ENCODE data around the gene NETO1. TPM values are rescaled to one million over a fixed set of nuclear protein-coding genes. Genes with fewer than 3 reads are reported as not detected.

Gene NETO1
- total and polyA plus RNA-seq, 2 of the 4 experiments (the other 2 are of a cell fraction) = 0.29 to 0.36 TPM

DNA sequence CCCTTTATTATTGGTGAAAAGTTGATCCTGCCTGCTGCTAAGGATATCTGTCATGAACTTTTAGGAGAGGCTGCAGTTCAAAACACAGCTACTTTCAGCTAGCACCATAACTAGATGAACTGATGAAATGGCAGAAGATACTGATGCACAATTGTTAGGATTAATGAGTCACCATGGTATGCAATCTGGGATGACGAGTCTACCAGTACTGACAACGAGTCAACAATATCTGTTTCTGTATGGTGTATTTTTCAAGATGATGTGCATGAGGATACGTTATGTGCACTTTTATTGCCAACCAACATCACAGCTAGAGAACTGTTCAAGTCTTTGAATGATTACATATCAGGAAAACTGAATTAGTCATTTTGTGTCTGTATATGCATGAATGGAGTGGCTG lies 68.7 kb downstream of the NETO1 start:
- Histone ChIP-seq H3K4ac (ENCODE audit: low read depth, low read length) (no peak overlapping the region), H2AFZ (replicated peaks; ENCODE audit: low read length, poor library complexity) (no peak overlapping the region), H3K23ac (ENCODE audit: low read depth, low read length) (no peak overlapping the region), H3K36me3 (ENCODE audit: control insufficient read depth, insufficient read depth, low read length) (no peaks in the 10 kb centered on the region), H3K4me2 (ENCODE audit: low read depth, low read length) (no peak overlapping the region), H4K5ac (ENCODE audit: low read depth, low read length) (no peak overlapping the region), H2AK9ac (replicated peaks; ENCODE audit: low read depth, low read length, poor library complexity) (no peak overlapping the region), H4K8ac (ENCODE audit: low read depth in 2 of 2, low read length in 2 of 2) (no peak overlapping the region), H2AK5ac (ENCODE audit: low read depth, low read length) (no peak overlapping the region), H3K9ac (ENCODE audit: low read depth, low read length) (no peak overlapping the region), H3K9me1 (ENCODE audit: insufficient read depth, low read length) (no peaks in the 10 kb centered on the region), H4K91ac (ENCODE audit: insufficient read depth, low read depth, low read length) (no peak overlapping the region), H3K4me1 (ENCODE audit: control insufficient read depth, insufficient read depth, low read length) (no peaks in the 10 kb centered on the region), H3K9me3 (ENCODE audit: control insufficient read depth, insufficient read depth, low read length) (peaks cover 3% of the 10 kb centered on the region; the same call in 1 of the 2 replicates), H3K4me3 (ENCODE audit: insufficient read depth, low read depth, low read length) (no peak overlapping the region), H2BK20ac (ENCODE audit: low read depth, low read length) (no peak overlapping the region), H2BK120ac (ENCODE audit: low read depth, low read length) (no peak overlapping the region), H3K14ac (replicated peaks; ENCODE audit: low read depth, low read length) (no peak overlapping the region), H2BK15ac (ENCODE audit: low read depth, low read length) (no peak overlapping the region), H3K27me3 (ENCODE audit: control insufficient read depth, insufficient read depth, low read length) (no peaks in the 10 kb centered on the region), H2BK5ac (ENCODE audit: low read depth, low read length, poor library complexity, severe bottlenecking) (no peak overlapping the region), H3K79me1 (ENCODE audit: low read depth in 1 of 2, low read length in 2 of 2) (no peaks in the 10 kb centered on the region), H3K18ac (ENCODE audit: low read depth, low read length) (no peak overlapping the region), H4K20me1 (ENCODE audit: insufficient read depth, low read length) (no peaks in the 10 kb centered on the region), H3K27ac (ENCODE audit: insufficient read depth, low read length) (no peak overlapping the region), H3K56ac (ENCODE audit: extremely low read depth, insufficient read depth, low read length) (no peak overlapping the region)
- dilution Hi-C loops (cut with HindIII; ENCODE audit: low sequenced_read_pairs, unreplicated experiment) (no loop called here), in situ Hi-C loops (cut with MboI; ENCODE audit: low sequenced_read_pairs) (no loop called here), intact Hi-C loops (cut with micrococcal nuclease) (no loop called here)
- no peak for TF ChIP-seq NFE2L2 (IDR thresholded peaks at IDR 0.05; ENCODE audit: low read depth, low read length)
- no peak for TF ChIP-seq RAD21 (IDR thresholded peaks at IDR 0.05; ENCODE audit: low read length)
- no peak for TF ChIP-seq MXI1 (IDR thresholded peaks at IDR 0.05; ENCODE audit: borderline replicate concordance, low read depth, low read length)
- TF ChIP-seq POLR2A (IDR thresholded peaks at IDR 0.05; ENCODE audit: low read depth, low read length) = no peak
- TF ChIP-seq SMC3 (IDR thresholded peaks at IDR 0.05; ENCODE audit: low read depth, low read length) = no peak
- WGBS, 2 experiments (ENCODE audit: extremely low coverage in 2 of 2, insufficient read length in 1 of 2) = no CpG with 5 or more reads among the region's 3 CpGs
- ChIA-PET POLR2A (ENCODE audit: unreplicated experiment) (interaction anchor here (0.6 kb wide), 1 partner anchor 1293 kb away, joined by 3 read pairs; no protein-coding TSS in a partner anchor), CTCF (no interaction called here)
- BruUV-seq (replicated peaks) = no TSS peak
- DNase-seq = no peak
- ATAC-seq (ENCODE audit: low read depth) = no peak
